Subcutaneous abdominal adipose tissue (tissue), 5 donors: ENCODE measurements around the gene CAPZA2.

Source experiments
- H3K27ac ChIP-seq: one replicate; pipeline ENCODE4 v1.7.0; 2013; ENCODE audit warnings: low read depth, mild to moderate bottlenecking, inconsistent platforms, low read length, moderate library complexity
- H3K27me3 ChIP-seq, 5 donors: one replicate each; pipeline ENCODE4 v1.7.0; 2013; ENCODE audit warnings: low read length in 5 of 5, inconsistent platforms in 1 of 5; ENCODE audit not compliant: control insufficient read depth in 5 of 5, insufficient read depth in 4 of 5
- H3K36me3 ChIP-seq, 5 donors: one replicate each; pipeline ENCODE4 v1.7.0; 2013; ENCODE audit warnings: low read length in 5 of 5; ENCODE audit not compliant: control insufficient read depth in 5 of 5, insufficient read depth in 5 of 5
- H3K4me1 ChIP-seq, 5 donors: one replicate each; pipeline ENCODE4 v1.7.0; 2013; ENCODE audit warnings: low read length in 5 of 5, mild to moderate bottlenecking in 3 of 5, moderate library complexity in 1 of 5; ENCODE audit not compliant: control insufficient read depth in 5 of 5, insufficient read depth in 5 of 5
- H3K4me3 ChIP-seq, 5 donors: one replicate each; pipeline ENCODE4 v1.7.0; 2013; ENCODE audit warnings: low read length in 5 of 5, low read depth in 1 of 5
- H3K9ac ChIP-seq, 5 donors: one replicate each; pipeline ENCODE4 v1.7.0; 2013; ENCODE audit warnings: low read length in 5 of 5, mild to moderate bottlenecking in 4 of 5, moderate library complexity in 3 of 5
- H3K9me3 ChIP-seq, 5 donors: one replicate each; pipeline ENCODE4 v1.7.0; 2013; ENCODE audit warnings: low read length in 5 of 5; ENCODE audit not compliant: control insufficient read depth in 5 of 5
- donor health status: healthy.
- donor health status: healthy.
- donor health status: healthy.
- donor health status: healthy.
- donor health status: healthy.

CAPZA2 gene

DNA sequence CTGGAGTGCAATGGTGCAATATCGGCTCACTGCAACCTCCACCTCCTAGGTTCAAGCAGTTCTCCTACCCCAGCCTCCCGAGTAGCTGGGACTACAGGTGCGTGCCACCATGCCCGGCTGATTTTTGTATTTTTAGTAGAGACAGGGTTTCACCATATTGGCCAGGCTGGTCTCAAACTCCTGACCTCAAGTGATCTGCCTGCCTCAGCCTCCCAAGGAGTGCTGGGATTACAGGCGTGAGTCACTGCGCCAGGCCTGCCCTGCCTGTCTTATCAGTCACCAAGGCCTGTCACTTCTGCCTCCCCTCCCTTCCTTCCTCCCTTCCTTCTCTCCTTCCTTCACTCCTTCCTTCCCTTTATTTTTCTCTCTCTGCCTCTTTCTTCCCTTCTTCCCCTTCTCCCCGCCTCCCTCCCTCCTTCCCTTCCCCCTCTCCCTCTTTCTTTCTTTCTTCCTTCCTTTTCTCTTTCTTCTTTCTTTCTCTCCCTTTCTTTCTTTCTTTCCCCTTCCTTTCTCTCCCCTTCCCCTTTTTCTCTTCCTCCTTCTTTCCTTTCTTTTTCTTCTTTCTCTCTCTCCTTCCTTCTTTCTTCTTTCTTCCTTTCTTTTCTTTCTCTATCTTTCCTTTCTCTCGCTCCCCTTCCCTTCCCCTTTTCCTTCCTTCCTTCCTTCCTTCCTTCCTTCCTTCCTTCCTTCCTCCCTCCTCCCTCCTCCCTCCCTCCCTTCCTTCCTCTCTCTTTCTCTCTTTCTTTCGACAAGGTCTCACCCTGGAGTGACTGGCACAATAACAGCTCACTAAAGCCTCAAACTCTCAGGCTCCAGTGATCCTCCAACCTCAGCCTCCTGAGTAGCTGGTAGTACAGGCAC is 87.8 kb downstream of the CAPZA2 start:
- peaks cover 0 to 17% (median 14%) of the 10 kb centered on the region in 5 donors for H3K4me1 ChIP-seq
- no peak overlapping the region for H3K4me3 ChIP-seq

DNA sequence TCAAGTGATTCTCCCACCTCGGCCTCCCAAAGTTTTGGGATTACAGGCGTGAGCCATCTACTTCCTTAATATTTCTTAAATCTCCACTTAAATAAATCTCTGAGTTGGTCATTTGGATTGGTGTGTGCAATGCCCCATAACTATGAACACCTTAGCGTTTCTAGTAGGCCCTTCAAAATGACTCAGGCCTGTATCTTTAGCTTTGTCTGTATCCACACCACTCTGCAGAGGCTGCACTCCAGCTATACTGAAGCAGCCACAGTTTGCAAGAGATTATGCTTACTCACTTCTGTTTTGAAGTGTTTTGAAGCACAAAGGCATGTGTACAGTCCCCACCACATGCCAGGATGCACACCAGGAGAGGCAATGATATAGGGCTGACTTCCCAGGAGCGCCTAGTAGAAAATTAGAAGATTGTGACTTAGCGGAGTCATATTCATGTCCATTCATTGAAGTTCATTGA is 88.5 kb downstream of the CAPZA2 start:
- H3K4me1 ChIP-seq = peaks cover 0 to 25% (median 22%) of the 10 kb centered on the region in 5 donors

More for the DNA sequence above, 87.8 kb downstream of the CAPZA2 start:
- H3K9me3 ChIP-seq = no peaks in the 10 kb centered on the region
- no peaks in the 10 kb centered on the region for H3K27me3 ChIP-seq
- no peak overlapping the region for H3K27ac ChIP-seq
- no peak overlapping the region for H3K9ac ChIP-seq
- no peaks in the 10 kb centered on the region for H3K36me3 ChIP-seq

GRCh38 chr7:116951366-116952292 is 89.2 kb downstream of the CAPZA2 start:
- Histone ChIP-seq H3K4me3 (peak overlapping the region in 2 of 5 donors; percentile 18 to 22), H3K9me3 (no peaks in the 10 kb centered on the region), H3K27ac (no peak overlapping the region), H3K4me1 (peaks cover 0 to 31% (median 29%) of the 10 kb centered on the region in 5 donors), H3K27me3 (no peaks in the 10 kb centered on the region), H3K36me3 (no peaks in the 10 kb centered on the region), H3K9ac (no peak overlapping the region)

More for the DNA sequence above, 88.5 kb downstream of the CAPZA2 start:
- Histone ChIP-seq H3K4me3 (no peak overlapping the region), H3K9ac (no peak overlapping the region), H3K27ac (no peak overlapping the region), H3K9me3 (no peaks in the 10 kb centered on the region), H3K36me3 (no peaks in the 10 kb centered on the region), H3K27me3 (no peaks in the 10 kb centered on the region)

DNA sequence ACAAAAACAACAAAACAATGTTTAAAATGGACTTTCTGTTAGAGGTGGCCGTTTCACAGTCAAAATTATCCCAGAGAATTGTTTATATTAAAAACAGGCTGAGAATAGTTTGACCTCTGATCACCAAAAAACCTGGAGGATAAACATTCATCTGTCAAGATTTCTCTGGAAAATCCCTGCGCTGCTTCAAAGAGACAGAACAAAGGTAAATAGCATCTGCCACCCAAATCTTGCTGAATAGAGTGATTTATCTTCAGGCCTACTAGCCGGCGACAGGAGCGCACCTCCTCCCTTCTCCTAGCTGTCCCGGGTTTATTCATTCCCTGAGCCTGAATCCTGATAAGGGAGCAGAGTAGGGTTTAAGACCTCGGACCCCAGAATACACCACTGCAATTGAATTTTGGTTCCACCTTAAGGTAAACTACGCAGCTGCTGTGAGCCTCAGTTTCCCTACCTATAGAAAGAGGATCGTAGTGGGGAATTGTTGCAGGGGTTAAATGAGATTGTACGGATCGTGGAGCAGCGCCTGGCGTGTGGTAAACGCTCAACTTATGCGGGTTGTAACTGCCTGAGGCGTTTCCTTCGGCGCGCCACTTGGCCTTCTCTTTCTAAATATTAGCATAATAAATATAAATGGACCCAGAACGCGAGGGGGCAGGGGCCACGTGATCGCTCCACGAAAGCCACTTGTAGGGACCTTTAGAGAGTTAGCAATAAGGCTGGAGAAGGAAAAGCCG is 90.4 kb downstream of the CAPZA2 start:
- Histone ChIP-seq H3K36me3 (no peaks in the 10 kb centered on the region), H3K9ac (peak overlapping the region; percentile 43 to 88 (median 85)), H3K27ac (peak overlapping the region; percentile 94), H3K27me3 (no peaks in the 10 kb centered on the region), H3K9me3 (no peaks in the 10 kb centered on the region), H3K4me3 (peak overlapping the region; percentile 87 to 92 (median 91)), H3K4me1 (peaks cover 0 to 31% (median 29%) of the 10 kb centered on the region in 5 donors)

DNA sequence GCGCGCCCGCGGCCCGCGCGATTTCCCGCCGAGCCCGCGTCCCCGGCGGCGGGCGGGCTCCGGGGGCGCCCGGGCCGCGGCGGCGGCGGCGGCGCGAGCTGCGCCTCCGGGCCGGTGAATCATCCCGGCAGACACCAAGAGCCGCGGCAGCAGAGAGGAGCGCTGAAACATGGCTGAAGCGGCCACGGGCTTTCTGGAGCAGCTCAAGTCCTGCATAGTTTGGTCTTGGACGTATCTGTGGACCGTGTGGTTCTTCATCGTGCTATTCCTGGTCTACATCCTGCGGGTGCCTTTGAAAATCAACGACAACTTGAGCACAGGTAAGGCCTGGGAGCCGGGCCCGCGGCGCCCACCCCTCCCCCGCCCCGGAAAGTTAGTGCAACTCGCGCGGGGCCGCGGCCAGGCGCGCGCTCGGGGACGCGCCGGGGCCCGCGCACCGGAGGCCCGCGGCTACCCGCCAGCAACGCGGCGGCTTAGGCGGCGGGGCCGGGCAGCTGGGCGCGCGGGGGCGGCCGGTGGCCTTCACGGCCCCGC is 91.1 kb downstream of the CAPZA2 start, which contains the start of gene ST7:
Gene ST7, plus strand, starts transcription at position 130 of the 534 bp plus-strand sequence. Its CDS starts 40 bp downstream, at position 170.
- H3K4me1 ChIP-seq = peaks cover 0 to 31% (median 29%) of the 10 kb centered on the region in 5 donors
- peak within 1 kb of the TSS; percentile 87 to 97 (median 89) for H3K9ac ChIP-seq
- no peaks in the 10 kb centered on the region for H3K27me3 ChIP-seq
- H3K36me3 ChIP-seq = no peaks in the 10 kb centered on the region
- H3K4me3 ChIP-seq = peak within 1 kb of the TSS; percentile 87 to 94 (median 91)
- H3K9me3 ChIP-seq = no peaks in the 10 kb centered on the region
- H3K27ac ChIP-seq = peak within 1 kb of the TSS; percentile 97

- peak overlapping the region; percentile 97 for H3K27ac ChIP-seq
- peak overlapping the region; percentile 87 to 94 (median 91) for H3K4me3 ChIP-seq
- H3K36me3 ChIP-seq = no peaks in the 10 kb centered on the region
- no peaks in the 10 kb centered on the region for H3K9me3 ChIP-seq
- no peaks in the 10 kb centered on the region for H3K27me3 ChIP-seq
- H3K4me1 ChIP-seq = peaks cover 0 to 31% (median 29%) of the 10 kb centered on the region in 5 donors
- peak overlapping the region; percentile 87 to 97 (median 89) for H3K9ac ChIP-seq
Observed at GRCh38 chr7:116953906-116954838, 91.8 kb downstream of the CAPZA2 start.

- peaks cover 0 to 35% (median 29%) of the 10 kb centered on the region in 5 donors for H3K4me1 ChIP-seq
- peak overlapping the region; percentile 97 for H3K27ac ChIP-seq
- H3K9ac ChIP-seq = peak overlapping the region in 1 of 5 donors; percentile 20
- no peaks in the 10 kb centered on the region for H3K27me3 ChIP-seq
- no peaks in the 10 kb centered on the region for H3K36me3 ChIP-seq
- H3K4me3 ChIP-seq = peak overlapping the region in 2 of 5 donors; percentile 1 to 94
- H3K9me3 ChIP-seq = no peaks in the 10 kb centered on the region
Observed at GRCh38 chr7:116955340-116955739, 93.0 kb downstream of the CAPZA2 start.

- Histone ChIP-seq H3K27ac (peak overlapping the region; percentile 97), H3K4me1 (peaks cover 0 to 35% (median 29%) of the 10 kb centered on the region in 5 donors), H3K9ac (peak overlapping the region in 2 of 5 donors; percentile 20 to 40), H3K9me3 (no peaks in the 10 kb centered on the region), H3K4me3 (peak overlapping the region in 2 of 5 donors; percentile 24 to 44), H3K36me3 (no peaks in the 10 kb centered on the region), H3K27me3 (no peaks in the 10 kb centered on the region)
Observed at GRCh38 chr7:116955801-116956476, 93.6 kb downstream of the CAPZA2 start.
